CD4-positive, alpha-beta T cell treated with Interleukin-6 for 4 hours (primary cell): ENCODE results near the gene HOXA1.

Experiments
- DNase-seq: peaks from one replicate; pipeline ENCODE4 v3.0.0-alpha.2; 2020; ENCODE audit warnings: mixed read lengths

HOXA1 gene

DNA sequence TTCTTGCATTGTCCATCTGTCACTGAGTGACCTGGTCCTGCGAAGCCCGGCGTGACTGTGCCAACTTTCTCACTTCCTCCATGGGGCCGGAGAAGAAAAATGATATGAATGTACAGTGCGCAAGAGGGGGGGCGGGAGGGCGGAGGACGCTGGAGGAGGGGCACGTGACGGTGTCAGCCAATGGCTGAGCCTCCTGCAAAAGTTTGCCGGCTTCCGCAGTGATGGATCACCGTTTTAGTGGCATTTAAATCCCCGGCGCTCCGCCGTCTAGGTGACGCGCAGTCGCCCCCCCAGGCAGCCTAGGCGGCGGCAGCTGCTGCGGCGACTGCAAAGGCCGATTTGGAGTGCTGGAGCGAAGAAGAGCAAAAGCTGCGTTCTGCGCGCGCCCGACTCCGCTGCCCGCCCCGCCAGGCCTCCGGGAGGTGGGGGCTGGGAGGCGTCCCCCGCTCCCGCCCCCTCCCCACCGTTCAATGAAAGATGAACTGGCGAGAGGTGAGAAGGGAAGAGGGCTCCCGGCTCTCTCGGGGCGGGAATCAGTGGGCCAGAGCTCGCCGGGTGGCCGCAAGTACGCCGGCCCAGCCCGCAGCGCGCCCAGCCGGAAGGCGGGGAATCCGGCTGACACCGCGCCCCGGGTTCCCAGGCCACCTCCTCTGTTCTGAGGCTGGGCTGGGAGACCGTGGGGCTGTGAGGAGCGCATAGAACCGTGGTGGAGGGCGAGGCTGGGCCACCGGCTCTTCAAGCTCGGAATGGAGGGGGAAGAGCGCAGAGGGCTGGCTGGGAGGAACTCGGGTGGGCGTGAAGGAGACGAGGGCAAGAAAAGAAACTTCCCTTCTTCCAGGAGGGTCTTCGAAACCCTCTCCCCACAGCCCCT is at the start of gene HOXA1:
Gene HOXA1, minus strand, starts transcription at position 104 of the 871 bp plus-strand sequence. Its CDS starts 88 bp downstream, at position 16.
- DNase-seq: peak; percentile 83

DNA sequence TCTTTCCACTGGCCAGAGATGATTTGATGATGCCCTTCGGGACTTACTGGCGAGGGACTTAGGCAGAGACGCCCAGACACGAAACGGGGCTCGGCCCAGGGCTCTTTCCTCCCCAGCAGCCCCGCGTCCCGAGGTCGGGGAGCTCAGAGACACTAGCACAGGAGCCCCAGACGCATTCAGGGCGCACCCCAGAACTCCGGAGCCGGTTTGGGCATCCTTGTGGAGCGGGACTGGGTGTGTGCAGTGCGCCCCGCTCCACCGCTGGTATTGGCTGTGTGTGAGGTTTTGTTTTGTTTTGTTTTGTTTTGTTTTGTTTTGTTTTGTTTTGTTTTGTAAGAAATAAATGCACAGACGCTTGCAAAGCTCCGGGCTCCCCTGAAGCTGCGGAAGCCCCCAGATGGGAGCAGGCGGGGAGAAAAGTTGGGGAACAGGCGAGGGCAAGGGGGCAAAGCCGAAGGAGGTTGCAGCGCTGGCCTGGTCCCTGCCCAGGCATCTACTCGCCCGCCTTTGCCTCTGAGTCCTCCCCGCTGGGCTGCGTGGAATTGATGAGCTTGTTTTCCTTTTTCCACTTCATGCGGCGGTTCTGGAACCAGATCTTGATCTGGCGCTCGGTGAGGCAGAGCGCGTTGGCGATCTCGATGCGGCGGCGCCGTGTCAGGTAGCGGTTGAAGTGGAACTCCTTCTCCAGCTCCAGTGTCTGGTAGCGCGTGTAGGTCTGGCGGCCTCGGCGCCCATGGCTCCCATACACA is 49.5 kb upstream of the HOXA1 start:
- no peak for DNase-seq

DNA sequence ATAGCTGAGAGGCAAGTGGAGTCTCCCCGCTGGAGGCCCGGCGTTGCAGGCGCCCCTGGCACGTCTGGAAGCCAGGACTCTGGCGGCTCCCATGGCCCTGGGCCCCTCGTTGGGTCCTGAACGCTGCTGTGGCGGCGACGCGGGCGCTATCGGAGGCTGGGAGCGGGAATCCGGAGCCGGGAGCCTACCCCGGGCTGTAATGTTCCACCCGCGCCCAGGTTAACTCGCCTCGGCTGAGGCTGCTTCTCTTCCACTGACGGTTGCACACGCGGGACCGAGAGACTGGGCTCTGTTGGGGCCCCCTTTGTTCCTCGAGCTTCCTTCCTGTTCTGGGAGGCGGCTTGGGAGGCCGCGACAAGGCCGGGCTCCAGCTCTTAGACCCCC is 49.0 kb upstream of the HOXA1 start:
- DNase-seq: no peak

DNA sequence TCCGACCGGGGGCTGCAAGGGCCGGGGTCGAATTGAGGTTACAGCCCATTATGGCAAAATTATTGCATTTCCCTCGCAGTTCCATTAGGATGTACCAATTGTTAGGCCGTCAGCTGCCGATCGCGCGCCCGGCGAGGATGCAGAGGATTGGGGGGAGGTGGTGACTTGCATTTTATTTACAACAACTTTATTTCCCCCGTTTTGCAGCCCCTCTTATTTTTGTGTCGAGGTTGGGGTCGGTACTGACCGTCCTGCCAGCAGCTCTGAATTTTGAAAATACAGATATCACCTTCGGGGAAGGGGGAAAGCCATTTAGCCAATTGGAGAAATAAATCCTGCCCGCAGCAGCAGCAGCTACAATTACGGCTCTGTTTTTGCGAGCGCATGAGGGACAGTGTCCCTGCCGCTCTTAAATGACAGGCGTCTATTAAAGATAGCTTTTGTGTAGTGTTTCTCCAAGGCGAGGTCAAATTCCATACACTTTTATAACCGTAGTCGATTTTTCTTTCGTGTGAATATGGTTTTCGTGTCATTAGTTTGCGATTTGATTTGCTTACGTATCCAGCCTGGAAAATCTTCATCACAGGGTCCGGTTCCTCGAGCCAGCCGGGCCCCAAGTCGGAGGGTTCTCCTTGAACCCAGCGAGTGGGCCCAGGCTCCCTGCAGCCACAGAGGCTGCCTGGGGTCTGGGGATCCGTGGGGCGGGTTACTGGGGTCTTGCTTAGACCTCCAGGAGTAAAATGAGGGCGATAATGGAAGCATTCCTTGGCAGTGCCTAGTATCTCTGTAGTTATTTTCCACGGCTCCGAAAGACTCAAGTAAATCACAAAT is 48.4 kb upstream of the HOXA1 start:
- no peak for DNase-seq

DNA sequence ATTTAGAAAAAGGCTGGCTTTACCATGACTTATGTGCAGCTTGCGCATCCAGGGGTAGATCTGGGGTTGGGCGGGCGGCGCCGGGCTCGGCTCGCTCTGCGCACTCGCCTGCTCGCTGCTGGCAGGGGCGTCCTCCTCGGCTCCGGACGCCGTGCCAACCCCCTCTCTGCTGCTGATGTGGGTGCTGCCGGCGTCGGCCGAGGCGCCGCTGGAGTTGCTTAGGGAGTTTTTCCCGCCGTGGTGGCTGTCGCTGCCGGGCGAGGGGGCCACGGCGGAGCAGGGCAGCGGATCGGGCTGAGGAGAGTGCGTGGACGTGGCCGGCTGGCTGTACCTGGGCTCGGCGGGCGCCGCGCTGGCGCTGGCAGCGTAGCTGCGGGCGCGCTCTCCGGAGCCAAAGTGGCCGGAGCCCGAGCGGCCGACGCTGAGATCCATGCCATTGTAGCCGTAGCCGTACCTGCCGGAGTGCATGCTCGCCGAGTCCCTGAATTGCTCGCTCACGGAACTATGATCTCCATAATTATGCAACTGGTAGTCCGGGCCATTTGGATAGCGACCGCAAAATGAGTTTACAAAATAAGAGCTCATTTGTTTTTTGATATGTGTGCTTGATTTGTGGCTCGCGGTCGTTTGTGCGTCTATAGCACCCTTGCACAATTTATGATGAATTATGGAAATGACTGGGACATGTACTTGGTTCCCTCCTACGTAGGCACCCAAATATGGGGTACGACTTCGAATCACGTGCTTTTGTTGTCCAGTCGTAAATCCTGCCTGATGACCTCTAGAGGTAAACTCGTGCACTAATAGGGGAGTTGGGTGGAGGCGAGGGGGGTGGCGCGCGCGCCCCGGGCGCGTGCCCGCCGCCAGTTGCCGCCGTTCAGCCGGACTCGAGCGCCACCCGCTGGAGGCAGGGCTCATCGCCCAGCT is 47.5 kb upstream of the HOXA1 start, which contains the start of gene HOXA5:
Gene HOXA5, minus strand, starts transcription at position 659 of the 927 bp plus-strand sequence. Its CDS starts 74 bp downstream, at position 585.
- DNase-seq: no peak

DNA sequence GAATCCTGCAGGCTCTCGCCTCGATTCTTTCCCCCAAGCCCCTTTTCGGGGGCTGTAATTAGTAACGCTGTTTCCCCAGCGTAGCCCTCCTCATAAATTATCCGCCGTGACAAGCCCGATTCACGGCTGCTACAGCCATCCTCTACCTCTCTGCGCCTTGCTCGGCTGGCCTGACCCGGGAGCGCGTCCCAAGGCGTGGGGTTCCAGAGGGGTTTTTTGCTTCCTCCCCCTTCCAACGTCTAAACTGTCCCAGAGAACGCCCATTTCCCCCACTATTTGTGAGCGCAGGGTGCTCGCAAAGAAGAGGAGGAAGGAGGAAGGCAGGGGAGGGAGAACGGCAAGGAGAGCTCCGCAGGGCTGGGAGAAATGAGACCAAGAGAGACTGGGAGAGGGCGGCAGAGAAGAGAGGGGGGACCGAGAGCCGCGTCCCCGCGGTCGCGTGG is 46.8 kb upstream of the HOXA1 start:
- DNase-seq: no peak

DNA sequence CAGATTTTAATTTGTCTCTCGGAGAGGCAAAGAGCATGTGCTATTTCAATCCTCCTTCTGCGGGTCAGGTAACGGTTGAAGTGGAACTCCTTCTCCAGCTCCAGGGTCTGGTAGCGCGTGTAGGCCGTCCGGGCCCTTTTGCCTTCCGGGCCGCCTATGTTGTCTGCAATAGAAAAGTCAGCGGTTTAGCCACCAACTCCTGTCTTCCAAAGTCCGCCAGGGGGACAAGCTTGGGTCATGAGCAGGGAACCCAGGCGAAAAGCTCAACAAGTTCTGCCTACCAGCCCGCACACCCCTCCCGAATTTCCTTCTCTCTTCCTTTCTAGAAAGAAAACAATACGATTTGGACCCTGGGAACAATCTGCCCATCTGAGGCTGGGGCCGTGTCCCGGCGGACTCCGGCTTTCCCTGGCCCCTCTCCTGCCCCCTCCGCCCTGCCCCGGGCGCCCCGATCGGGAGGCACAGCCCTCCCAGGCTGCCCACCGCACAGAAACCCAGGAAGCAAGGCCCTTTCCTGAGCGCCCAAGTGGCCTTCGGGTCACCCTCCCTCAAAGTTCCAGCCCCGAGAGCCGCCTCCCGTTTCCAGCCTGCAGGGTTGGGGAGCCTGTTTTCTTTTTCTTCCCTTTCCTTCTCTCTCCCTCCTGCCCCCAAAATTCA is 46.3 kb upstream of the HOXA1 start:
- no peak for DNase-seq

DNA sequence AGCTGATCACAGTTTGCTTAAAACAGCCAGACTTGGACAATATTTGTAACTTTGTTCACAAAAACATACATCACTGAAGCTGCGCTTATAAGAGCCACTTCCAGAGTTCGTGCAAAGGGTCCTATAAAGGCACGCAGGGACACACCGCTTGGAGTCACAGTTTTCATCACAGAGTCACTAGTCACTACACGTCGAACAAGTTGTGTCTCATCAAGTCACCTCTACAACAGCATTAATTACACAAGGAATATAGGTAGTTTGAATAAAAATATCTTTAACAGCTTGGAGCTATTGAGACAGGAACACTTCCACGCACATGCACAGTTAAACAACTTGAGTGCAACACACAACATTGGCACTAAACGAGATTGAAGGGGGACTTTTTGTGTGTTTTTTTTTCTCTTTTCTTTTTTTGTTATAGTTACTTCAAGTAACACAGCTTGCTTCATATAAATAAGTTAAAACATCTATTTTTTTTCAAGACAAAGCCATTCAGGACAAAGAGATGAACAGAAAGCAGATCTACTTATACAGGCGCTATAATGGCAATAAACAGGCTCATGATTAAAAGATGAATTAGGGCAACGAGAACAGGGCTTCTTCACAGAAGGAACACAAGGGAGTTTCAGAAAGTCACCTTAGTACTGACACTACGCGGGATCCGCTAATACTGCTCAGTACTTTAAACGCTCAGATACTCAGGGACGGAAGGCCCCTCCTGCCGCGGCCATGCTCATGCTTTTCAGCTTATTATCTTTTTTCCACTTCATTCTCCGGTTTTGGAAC is 45.5 kb upstream of the HOXA1 start:
- no peak for DNase-seq

DNA sequence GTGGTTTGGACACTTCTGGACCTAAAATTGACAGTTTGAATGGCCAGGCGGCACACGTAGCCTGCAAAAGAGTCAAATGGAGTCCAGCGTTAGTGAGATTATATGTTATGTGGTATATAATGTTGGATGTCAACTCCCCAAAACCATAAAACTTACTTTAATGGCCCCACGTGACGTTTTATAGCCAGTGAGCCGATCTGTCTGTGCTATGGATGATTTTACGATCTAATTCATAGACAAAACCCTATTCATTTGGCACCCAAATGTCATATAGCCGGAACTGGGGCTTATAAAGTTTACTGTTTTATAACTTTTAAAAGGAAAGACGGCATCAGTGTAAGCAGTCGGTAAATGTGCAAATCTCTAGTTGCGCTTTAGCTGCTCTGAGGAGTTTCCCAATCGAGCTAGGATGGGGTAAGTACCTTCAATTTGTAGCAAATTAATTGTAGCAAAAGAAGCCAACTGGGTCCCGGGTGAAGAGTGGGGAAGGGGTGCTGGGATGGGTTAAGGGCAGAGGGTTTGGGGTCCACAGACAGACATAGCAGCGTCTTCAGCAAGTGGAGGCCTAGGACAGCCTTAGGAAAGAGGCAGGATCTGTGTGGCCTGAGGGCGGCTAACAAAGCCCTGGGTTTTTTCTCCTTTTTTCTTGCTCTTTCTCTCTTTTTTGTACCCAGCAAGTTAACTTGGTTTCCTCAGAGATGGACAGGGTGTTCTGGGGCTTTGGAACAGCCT is 44.5 kb upstream of the HOXA1 start:
- DNase-seq: no peak

DNA sequence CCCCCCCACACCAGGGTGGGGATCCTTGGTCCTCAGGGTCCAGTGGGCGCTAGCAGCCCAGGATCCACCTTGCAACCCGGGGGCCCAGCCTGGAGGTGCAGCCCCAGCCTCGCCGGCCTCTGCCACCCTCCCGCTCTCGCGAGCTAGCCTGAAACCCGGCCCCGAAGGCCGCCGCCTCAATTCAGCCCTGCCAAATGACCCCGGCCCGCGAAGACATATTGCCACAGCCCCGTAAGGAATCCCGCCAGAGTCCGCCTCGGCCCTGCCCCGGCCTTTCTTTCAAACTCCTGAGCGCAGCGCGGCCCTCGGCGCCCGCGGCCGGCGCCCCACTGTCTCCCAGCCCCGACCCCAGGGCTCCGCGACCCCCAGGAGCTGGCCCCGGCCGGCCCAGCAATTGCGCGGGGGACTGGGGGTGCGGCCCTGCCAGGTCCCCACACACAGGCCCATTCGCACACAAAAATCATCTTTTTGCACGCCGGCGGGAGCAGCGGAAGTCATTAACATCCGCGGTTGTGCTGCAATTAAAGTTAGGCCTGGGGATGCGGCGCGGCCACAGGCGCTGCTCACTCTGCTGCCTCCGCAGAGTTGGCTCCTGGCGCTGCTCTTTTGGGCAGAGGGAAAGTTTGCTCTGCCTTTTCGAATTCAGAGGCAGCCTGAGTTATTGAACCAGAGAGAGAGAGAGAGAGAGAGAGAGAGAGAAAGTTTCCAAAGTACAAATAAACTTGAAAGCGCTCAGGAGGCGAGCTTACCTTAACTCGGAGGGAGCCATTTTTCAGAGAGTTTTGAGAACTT is 43.7 kb upstream of the HOXA1 start:
- no peak for DNase-seq

DNA sequence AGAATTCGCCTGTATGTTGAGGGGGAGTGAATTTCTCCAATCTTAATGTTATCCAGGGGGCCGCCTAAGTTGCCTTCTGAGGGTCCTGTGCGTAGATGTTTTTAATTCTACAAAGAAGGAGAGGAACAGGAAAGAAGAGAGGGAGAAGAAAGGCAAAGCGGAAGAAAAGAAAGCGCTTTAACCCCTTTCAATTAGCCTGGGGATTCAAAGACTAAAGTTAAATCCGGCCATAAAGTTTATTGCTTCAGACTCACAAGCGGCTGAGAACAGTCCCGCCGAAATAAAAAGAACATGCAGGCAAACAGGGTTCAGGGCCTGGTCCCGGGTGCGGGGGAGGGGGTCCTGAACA is 43.2 kb upstream of the HOXA1 start:
- no peak for DNase-seq

DNA sequence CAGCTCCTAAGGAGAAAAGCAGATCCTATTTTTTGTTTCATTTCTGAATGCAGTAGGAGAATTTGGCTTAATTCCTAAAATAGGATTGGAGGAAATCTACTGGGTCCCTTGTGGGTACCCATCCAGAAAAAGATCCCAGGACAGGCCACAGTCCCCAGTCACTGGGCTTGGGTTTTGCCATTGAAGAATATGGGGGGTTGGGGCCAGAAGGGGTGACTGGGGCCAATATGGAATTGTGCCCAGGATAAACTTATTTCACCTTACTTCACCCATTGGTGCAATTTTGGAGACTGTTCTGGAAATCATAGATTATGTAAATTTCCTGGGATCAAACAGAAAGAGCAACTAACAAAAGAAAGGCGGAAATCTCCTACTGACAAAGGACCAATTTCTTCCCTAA is 42.7 kb upstream of the HOXA1 start:
- DNase-seq: no peak

DNA sequence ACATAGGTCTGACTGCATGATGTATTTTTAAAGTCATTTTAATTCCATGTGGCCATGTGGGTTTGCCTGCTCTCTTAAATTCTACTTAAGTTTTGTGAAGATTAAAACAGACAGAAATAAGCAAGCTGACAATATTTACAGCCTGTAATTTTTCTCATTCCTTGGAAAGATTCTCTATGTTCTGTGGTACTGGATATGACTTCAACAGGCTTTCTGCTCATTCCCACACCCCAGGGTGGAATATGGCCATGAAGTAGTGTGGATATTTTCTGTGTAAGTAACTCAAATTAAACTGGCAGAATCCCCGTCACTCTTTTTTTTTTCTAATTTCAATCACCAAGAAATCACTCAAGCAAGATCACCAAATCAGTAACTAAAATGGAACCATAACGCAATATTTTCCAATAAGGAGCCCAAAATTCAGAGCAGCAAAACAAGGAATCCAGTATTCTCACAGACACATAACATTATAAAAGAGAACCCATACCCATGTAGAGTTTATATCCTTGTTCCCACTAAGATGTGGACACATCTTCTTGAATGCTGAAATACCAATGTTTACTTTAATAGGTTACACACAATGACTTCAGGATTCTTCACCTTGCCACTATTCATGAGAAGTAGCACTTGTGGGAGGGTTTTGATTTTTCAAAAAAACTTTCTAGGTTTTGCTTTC is 42.0 kb upstream of the HOXA1 start:
- DNase-seq: no peak

DNA sequence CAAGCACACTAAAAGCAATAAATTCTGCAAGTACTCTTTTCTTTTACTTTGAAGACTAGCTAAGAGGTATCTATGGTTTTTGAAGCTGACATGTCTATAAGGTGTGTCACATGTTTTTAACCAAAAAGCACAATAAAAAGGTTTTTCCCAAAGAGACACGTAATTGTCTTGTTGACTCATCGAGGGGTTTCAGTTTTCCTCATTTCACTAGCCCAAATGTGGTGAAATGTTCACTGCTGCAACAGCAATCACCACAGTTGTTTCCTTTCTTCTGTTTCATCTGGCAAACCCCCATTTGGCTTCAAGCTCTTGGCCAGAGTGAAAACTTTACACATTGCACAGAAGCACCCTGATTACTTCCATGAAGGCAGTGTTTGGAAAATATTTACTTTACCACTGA is 38.6 kb upstream of the HOXA1 start:
- no peak for DNase-seq

DNA sequence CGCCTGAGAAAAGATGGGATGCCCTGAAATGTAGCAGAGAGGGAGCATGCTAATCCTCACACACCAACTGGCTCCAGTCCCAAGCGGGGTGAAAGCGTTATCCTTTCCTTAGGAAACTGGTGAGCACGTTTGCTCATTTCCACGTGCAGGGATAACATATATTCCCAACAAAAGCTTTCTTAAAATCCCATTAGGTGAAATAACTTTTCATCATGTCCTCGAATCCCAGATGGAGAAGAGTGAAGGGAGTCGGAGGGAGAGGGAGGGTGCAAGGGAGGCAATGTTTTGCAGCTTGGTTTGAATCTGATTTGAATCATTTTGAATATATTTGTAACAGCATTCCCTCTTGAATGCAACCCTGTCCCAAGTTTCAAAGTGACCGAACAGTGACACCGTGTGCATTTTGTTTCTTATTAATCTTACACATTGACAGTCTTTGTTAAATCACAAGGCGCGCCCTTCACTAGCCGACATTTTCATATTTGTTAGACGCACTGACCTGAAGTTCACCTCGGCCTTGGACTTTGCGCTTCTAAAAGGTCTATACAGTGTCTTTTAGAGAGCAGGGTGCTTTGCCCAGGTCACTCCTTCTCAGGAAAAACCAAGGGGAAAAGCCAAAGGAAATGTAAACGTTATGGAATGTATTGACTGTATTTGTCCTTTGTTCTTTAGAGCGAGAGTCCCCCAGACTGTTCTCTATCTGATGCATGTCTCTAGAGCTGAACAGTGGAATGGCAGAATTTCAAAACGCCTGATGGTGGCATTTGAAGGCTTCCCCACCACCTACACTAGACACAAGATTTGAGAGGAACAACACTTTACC is 37.8 kb upstream of the HOXA1 start:
- DNase-seq: no peak

DNA sequence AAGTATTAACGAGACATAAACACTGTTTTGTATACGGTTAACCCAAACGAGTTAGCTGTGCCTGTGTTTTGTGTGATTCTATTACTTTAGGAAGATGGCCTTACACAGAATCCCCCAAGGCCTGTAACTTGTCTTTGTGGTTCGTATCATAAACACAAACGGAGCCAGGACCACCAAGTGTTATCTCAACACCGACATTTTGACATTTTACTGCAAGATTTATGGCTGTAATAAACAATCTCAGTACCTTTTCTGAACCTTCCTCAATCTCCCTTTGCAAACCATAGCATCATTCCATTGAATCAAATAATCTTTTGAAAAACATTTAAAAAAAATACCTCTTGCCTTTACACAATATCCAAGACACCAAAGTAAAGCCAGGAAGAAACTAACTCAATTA is 37.2 kb upstream of the HOXA1 start:
- DNase-seq: no peak

DNA sequence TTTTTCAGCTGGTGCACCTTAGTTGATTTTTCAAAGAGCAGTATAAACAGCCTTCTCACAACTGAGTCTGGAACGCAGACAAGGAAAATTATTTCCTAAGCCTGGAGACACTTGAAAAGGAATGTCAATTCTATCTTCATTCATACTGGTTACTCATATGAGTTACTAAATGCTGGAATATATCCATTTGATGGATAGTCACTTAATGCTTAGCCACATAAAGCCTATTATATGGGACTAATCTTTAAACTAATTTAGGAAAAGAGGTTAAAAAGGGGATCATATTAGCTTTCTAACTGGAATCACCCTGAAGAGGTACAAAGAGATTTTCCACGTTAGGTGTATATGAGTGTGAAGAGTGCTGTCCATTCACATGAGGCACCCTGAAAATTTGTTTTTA is 36.4 kb upstream of the HOXA1 start:
- DNase-seq: no peak

DNA sequence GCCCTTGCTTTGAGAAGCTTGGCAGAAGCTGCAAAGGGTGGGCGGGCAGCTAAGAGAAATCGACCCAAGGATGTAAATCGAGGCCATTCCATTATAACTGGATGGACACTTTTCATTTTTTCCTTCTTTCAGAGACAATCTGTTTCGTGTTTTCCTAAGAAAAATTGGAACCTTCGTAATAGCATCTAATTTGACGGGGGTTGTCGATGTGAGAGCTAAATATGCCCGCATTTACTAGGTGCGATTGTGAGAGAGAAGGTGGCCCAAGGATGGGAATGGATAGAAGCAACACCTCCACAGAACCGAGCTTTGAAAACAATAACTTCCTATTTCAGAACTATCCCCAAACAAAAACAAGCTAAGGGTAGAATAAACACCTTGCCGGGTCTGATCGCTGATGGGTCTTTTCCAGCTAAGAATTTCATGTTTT is 35.6 kb upstream of the HOXA1 start:
- DNase-seq: no peak
